HG03520 (cell line): ENCODE results near the gene TMEM253.
A peak's percentile ranks its signal among the peaks of the same experiment; 100 is the strongest.

Experiments used
- ATAC-seq: cut with Tn5 transposase; IDR thresholded peaks from one replicate; pipeline ENCODE4 v1.9.1; 2021; ENCODE audit warnings: mild to moderate bottlenecking, moderate library complexity; ENCODE audit not compliant: unreplicated experiment

The TMEM253 gene

DNA sequence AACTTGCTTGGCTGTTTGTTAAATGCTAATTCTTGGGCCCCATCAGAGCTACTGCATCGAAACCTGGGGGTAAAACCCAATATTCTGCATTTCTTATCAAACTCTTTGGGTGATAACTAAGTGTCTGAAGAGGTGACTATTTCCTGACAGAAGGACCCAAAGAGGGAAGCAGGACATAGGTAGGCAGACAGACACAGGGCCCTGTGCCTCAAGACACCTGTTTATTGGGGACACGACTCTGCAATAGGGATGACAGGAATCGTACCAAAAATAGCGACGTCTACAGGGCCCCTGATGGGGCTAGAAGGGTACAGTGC, 11.0 kb upstream of the TMEM253 start:
- ATAC-seq = no peak

GRCh38 chr14:21090194-21090939, 10.5 kb upstream of the TMEM253 start:
- ATAC-seq = no peak

GRCh38 chr14:21090940-21091663, 9.8 kb upstream of the TMEM253 start:
- ATAC-seq = no peak

DNA sequence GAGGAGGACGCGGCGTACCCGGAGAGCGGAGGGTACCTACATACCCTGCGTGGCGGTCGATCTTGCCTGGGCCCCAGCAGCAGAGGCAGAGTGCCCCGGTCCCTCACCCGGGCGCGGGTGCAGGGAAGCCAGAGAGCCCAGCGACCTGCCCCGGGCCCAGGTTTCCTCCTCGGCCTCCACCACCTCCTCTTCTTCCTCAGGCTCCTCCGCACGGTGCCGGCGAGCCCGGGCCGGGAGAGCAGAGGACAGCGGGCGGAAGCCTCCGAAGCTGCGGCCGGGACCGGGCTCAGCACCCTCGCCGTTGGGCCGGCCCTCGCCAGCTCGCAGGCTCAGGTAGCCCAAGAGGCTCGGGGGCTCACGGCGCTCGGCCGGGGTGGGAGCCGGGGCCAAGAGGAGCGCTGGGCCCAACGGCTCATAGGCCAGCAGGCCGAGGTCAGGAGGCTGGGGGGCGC, 9.0 kb upstream of the TMEM253 start:
- no peak for ATAC-seq

DNA sequence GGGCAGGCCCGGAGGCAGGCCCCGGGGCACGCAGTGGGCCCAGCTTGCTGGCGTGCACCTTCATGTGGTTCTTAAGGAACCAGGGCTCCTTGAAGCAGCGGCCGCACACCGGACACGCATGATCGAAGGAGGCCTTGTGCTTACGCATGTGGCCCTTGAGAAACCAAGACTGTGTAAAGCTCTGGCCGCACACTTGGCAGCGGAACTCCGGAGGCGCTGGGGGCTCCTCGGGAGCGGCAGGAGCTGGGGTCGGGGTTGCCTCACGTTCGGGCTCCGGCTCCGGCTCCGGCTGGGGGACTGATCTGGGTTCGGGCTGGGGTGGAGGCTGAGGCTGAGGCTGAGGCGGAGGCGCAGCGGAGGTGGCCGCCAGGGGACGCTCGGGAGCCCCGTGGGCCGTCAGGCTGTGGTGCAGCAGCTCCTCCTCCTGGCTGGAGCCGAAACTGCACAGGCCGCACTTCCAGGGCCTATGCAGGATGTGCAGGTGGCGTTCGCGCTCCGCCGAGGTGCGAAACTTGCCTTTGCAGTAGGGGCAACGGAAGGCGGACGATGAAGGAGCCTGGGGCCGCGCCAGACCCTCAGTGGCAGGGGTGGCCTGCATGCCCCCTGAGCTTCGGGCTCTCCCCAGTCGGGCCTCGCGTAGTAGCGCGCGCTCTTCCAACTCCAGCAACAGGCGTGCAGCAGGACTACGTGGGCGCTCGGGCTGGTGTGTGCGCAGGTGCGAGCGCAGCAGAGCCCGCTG, 8.4 kb upstream of the TMEM253 start:
- ATAC-seq = peak; percentile 64

- ATAC-seq = no peak
Measured at GRCh38 chr14:21093018-21093417, 7.8 kb upstream of the TMEM253 start.

DNA sequence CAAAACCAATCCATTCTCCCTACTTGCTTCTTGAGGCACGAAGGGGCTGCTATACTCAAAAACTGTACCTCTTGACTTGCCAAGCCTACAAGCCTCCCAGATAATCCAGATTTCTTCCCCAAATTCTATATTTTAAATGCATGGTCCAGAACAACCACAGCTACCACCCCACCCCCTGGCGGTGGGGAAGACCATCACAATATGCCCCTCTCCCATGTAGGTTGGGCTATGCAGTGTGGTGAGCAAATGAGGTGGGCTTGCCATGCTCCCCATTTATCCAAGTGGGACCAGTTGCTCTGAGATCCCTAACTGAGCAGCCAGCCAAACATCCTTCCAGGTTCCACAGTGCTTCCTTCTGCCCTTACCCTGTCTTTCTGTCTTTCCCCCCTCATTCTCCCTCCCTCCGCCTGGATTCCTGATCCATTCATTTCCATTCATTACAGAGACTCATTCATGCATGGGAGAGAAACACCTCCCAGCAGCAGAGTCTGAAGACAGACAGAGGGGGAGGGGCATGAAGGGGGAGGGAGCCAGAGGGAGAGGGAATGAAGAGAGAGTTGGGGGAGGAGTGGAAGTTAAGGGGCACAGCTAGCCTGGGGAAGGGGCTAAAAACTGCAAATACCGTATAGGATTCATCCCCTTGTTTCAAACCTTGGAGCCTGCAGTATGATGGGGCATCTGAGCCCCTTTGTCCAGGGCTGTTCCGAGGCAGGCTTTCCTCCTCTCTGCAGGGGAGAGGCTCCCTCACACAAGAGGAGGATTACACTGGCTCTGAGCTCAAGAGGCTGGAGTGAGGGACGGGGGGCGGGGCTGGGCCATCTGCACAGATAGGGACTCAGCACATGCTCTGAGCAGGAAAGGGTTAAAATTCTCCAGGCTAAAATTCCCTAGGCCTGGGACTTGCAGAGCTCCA, 6.8 kb upstream of the TMEM253 start:
- ATAC-seq = no peak

DNA sequence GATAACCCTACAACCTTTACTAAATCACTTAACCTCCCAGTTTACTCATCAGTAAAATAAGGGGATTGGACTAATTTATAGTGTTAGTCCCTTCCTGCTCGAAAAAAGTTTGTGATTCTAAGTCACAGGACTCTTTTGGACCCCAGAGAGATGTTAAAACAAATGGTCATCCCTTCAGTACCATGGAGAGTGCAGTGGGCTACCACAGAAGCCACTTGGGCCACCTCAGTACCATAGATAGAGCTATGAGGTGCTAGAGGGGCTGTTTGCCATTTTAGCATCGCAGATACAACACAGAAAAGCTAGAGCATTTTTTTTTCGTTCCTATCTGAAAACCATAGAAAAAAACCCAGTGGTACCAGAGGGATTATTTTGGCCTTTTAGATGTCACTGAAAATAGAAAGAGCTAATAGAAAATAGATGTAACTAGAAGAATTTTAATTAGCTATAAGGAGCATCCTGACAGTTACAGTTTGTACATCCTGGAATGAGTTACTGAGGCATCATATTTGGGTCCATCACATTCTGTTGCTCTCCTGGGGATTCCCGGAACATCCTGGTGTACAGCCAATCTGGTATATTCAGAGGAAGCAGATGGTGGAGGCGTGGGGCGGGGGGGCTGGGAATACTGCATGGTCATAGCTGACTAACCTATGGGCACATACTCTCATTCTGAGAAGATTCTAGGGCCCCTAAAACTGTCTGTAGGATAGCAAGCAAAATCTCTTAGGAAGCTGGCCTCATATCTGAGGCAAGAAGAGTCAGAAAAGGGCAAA, 5.2 kb upstream of the TMEM253 start:
- ATAC-seq = no peak

DNA sequence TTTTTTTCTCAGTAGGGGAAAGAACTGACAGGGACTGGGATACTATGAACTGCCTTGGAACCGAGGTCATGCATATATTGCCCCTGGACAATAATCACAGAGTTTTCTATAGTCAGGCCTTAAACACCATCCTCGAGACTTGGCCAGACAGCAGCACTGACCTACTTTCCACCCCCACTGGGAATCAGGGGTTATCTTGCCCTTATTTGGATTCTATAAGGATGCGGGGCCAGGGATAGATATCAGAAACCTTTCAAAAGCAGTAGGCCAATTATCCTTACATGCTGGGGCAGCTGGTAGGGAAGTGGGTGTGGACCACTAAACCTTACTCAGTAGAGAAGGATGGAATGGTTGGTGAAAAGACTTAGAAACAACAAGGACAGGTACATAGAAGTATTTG, 4.4 kb upstream of the TMEM253 start:
- no peak for ATAC-seq

DNA sequence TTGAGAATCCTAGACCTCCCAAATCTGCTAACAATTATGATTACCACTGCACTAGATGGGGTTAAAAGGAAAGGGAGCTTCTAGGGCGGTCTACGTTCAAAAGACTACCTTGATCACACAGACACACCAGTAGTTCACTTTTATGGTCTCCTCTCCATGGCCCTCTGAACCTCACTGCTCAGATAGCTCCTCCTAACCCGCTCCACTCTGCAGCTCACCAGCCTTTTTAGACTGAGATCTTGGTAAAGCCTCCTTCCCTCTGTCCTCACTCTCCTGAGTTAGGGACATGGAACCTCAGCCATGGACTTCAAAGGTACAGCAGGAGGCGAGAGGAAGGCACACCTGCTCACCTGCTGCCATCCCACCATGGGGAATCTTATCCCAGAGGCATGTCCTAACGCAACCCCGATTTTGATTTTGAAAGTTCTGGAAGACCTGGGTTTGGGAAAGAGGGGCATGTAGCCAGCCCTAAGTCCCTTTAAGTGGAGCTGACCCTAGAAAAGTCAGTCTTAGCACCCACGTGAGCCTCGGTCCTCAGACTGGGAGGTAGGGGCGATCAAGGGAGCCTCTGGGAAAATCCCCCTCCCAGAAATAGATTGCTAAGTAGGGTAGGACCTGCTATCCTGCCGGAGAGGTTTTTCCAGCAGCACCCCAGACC, 3.8 kb upstream of the TMEM253 start:
- ATAC-seq = no peak

DNA sequence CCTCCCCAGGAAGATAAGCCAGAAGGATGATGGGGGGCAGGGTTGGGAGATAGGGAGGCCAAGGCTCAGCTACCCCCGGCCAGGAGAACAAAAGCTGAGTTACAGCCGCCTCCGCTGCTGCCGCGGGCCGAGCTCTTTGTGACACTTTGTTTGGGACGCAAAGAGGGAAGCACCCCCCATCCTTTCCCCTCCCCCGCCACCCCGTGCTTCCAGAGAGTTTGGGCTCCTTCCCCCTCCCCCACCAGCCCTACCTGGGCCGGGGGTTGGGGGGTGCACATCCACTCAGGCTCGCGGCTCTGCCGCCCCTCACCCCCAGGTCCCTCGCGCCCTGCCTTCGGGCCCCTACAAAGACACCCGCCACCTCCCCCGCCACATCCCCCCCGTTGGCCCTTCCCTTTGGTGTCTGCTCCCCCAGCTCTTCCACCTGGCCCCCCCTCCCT, 3.2 kb upstream of the TMEM253 start:
- no peak for ATAC-seq

- ATAC-seq = no peak
Measured at GRCh38 chr14:21098076-21098891, 2.6 kb upstream of the TMEM253 start, which contains the start of gene ZNF219. ZNF219 (minus strand) TSS chr14:21098655; CDS start chr14:21093591, 5,064 bp downstream.

DNA sequence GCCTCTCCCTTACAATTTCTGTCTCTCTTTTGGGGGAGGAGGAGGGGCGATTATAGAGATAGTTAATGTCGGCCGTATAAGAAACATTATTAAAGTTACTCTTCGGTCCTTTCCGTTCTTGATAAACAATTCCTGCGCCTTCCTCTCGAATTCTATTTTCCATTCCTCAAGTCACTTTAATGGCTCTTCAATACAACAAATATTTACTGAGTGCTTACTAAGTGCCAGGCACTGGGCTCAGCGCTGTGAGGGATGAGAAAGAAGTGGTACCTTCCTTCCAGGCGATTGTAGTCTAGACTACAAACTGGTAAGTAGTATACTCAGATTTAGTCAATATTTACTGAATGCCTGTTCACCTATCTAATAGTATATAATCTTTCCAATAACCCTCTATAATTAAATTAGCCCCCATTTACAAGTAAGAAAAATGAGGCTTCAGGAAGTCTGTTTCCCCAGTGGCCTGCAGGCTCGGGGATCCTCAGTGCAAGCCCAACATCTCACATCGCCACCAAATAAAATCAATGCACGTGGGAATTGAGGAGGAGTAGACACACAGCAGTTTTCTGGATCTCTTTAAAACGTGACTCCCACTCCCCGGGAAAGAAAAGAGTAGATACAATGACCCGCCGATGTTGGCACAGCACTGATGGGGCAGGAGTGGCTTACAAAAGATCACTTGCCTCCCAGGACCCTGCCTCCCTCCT, 1.8 kb upstream of the TMEM253 start:
- ATAC-seq = no peak

- ATAC-seq = no peak
Measured at GRCh38 chr14:21099596-21099985, 1.3 kb upstream of the TMEM253 start.

GRCh38 chr14:21101802-21102413, 1.0 kb downstream of the TMEM253 start:
- no peak for ATAC-seq

DNA sequence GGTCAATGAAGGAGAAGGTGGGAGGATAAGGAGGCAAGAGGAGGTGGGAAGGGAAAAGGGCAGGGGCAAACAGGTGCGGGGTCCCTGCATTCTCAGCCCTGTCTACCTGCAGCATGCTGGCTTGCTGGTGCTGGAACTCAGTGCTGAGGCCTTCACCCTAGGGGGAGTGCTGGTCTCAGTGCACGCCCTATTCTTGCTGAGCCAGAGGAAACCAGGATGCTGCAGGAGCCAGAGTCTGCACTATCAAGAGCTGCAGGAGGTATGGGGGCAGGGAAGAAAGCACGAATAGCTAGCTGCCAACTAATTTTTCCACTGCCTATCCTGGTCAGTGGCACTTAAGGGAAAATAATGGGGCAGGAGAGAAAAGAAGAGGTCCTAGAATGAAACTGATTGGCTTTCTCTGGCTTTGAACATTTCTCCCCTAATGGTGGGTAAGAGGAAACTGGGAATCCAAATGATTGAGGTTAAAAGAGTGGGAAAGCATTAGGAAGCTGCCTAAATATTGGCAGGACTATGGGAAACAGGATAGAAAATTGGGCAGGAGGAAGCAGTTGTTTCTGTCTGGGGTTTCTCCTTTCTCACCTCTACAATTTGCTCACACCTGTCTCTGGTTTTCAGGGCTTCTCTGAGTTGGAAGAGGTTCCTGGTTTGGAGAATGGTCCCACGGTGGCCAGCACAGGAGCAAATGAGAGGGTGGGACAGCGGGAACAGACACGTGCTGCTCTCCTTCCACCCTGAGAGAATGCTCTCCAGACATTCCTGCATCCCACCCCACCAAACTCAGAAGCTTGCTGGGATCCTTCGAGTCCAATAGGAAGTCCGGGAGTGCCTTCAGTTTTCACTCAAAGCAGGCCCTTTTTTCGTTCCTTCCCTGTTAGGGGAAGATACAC, 1.9 kb downstream of the TMEM253 start:
- no peak for ATAC-seq

GRCh38 chr14:21103411-21103709, 2.5 kb downstream of the TMEM253 start:
- no peak for ATAC-seq
